ENCODE data around the gene CLINT1. TPM values are rescaled to one million over a fixed set of nuclear protein-coding genes. Genes with fewer than 3 reads are reported as not detected.

The CLINT1 gene
- 100 to 1,000 TPM; 109 to 165 (median 152) TPM for total RNA-seq

DNA sequence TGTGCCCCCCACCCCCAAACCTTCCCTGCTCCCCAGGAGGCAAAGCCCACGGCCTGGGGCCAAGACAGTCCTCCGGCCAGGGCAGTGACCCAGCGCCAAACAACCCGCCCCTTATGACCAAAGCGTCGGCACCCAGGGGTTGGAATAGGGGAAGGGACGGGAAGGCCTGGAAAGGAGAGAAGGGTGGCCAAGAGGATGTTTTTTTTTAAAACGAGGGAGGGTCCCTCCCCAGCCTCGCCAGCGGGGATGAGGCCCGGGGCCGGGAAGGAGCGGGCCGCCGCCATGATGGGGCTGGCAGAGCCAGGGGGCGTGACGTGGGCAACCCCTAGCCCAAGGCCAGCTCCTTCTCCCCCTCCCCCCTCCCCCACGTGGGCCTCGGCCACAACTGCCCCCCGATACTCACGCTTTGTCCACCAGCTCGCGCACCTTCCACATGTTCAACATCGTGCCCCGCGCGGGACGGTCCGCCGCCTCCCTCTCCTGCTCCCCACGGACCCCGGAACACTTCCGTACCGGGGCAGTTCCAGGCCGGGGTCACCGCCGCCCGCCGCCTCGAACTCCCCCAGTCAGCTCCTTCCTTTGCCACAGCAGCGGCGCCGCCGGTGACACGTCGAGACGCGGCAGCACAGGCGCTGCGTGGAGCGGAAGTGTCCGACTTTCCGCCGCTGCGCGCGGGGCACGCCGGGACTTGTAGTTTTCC is at the start of gene CLINT1:
TSS of gene CLINT1 (minus strand) at position 619 of the 700 bp plus-strand sequence. CDS start at position 444, 175 bp downstream.
- H3K9me3 ChIP-seq: no peaks in the 10 kb centered on the region
- TF ChIP-seq, protein P1, sequence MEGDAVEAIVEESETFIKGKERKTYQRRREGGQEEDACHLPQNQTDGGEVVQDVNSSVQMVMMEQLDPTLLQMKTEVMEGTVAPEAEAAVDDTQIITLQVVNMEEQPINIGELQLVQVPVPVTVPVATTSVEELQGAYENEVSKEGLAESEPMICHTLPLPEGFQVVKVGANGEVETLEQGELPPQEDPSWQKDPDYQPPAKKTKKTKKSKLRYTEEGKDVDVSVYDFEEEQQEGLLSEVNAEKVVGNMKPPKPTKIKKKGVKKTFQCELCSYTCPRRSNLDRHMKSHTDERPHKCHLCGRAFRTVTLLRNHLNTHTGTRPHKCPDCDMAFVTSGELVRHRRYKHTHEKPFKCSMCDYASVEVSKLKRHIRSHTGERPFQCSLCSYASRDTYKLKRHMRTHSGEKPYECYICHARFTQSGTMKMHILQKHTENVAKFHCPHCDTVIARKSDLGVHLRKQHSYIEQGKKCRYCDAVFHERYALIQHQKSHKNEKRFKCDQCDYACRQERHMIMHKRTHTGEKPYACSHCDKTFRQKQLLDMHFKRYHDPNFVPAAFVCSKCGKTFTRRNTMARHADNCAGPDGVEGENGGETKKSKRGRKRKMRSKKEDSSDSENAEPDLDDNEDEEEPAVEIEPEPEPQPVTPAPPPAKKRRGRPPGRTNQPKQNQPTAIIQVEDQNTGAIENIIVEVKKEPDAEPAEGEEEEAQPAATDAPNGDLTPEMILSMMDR (IDR thresholded peaks at IDR 0.05): peak in 1 of 6 experiments; percentile 9
- peak in 3 of 4 donors; percentile 16 to 93 (median 67) for TF ChIP-seq POLR2A (IDR thresholded peaks at IDR 0.05)
- intact Hi-C loops (cut with DNase I): loop anchor here (10.0 kb wide), 1 partner anchor 136 kb away; no protein-coding TSS in a partner anchor

GRCh38 chr5:157908459-157908858 is 49.5 kb upstream of the CLINT1 start:
- 88 to 92% methylated on average over 1 of the region's 1 CpG for WGBS, 2 donors

More for the DNA sequence above, at the start of gene CLINT1:
- DNase-seq: peak; percentile 73
- no peaks in the 10 kb centered on the region for H3K27me3 ChIP-seq
- peak within 1 kb of the TSS; percentile 94 to 98 (median 96) for H3K27ac ChIP-seq
- 0 to 1% methylated on average over 6 to 22 of the region's 59 CpGs for WGBS, 2 donors
- peaks cover 7 to 55% (median 26%) of the 10 kb centered on the region in 3 donors for H3K4me1 ChIP-seq
- peak within 1 kb of the TSS; percentile 90 to 99 (median 94) for H3K4me3 ChIP-seq
- no peaks in the 10 kb centered on the region for H3K36me3 ChIP-seq

DNA sequence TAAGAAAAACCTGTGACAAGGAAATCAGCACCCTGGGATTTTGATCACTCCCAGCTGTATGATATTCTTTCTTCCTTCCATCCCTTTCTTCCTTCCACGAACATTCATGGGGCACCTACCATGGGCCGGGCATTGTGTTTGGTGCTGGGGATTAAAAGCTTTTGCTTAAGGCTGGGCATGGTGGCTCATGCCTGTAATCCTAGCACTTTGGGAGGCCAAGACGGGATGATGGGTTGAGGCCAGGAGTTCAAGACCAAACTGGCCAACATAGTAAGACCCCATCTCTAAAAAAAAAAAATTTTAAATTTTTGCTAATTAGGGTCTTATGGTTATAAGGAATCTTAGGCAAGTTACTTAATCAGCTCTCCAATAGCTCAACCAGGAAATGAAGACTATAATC is 48.5 kb upstream of the CLINT1 start:
- no peak for TF ChIP-seq POLR2A (IDR thresholded peaks at IDR 0.05)
- TF ChIP-seq, protein P1 (IDR thresholded peaks at IDR 0.05): no peak
- no peak for DNase-seq
- no peaks in the 10 kb centered on the region for H3K36me3 ChIP-seq
- 41 to 76% methylated on average over 3 of the region's 3 CpGs for WGBS, 2 donors
- peaks cover 4 to 27% (median 7%) of the 10 kb centered on the region in 3 donors for H3K4me1 ChIP-seq
- intact Hi-C loops (cut with DNase I): no loop called here
- H3K4me3 ChIP-seq: no peak overlapping the region
- H3K27me3 ChIP-seq: no peaks in the 10 kb centered on the region
- H3K9me3 ChIP-seq: no peaks in the 10 kb centered on the region
- H3K27ac ChIP-seq: no peak overlapping the region

More at GRCh38 chr5:157908459-157908858, 49.5 kb upstream of the CLINT1 start:
- Histone ChIP-seq H3K27me3 (no peaks in the 10 kb centered on the region), H3K36me3 (no peaks in the 10 kb centered on the region), H3K4me3 (no peak overlapping the region), H3K27ac (no peak overlapping the region), H3K9me3 (no peaks in the 10 kb centered on the region), H3K4me1 (peaks cover under 1 to 26% (median 5%) of the 10 kb centered on the region in 3 donors)
- intact Hi-C loops (cut with DNase I): no loop called here
- TF ChIP-seq, protein P1 (IDR thresholded peaks at IDR 0.05): no peak
- TF ChIP-seq POLR2A (IDR thresholded peaks at IDR 0.05): no peak
- no peak for DNase-seq

GRCh38 chr5:157903117-157903450 is 44.1 kb upstream of the CLINT1 start:
- Histone ChIP-seq H3K4me1 (peaks cover 4 to 34% (median 14%) of the 10 kb centered on the region in 3 donors), H3K27ac (peak overlapping the region in 3 of 4 donors; percentile 50 to 70 (median 62)), H3K36me3 (no peaks in the 10 kb centered on the region), H3K9me3 (no peaks in the 10 kb centered on the region), H3K27me3 (no peaks in the 10 kb centered on the region), H3K4me3 (no peak overlapping the region)
- 38 to 49% methylated on average over 2 of the region's 2 CpGs for WGBS, 2 donors
- TF ChIP-seq POLR2A (IDR thresholded peaks at IDR 0.05): no peak
- TF ChIP-seq, protein P1 (IDR thresholded peaks at IDR 0.05): no peak
- DNase-seq: no peak
- intact Hi-C loops (cut with DNase I): no loop called here

GRCh38 chr5:157902449-157903116 is 43.6 kb upstream of the CLINT1 start:
- Histone ChIP-seq H3K27me3 (no peaks in the 10 kb centered on the region), H3K27ac (peak overlapping the region in 3 of 4 donors; percentile 50 to 70 (median 62)), H3K4me1 (peaks cover 4 to 34% (median 14%) of the 10 kb centered on the region in 3 donors), H3K4me3 (no peak overlapping the region), H3K9me3 (no peaks in the 10 kb centered on the region), H3K36me3 (no peaks in the 10 kb centered on the region)
- intact Hi-C loops (cut with DNase I): no loop called here
- no peak for DNase-seq
- whole genome bisulfite sequencing, 2 donors: 22 to 43% methylated on average over 9 of the region's 9 CpGs
- TF ChIP-seq POLR2A (IDR thresholded peaks at IDR 0.05): no peak
- TF ChIP-seq, protein P1 (IDR thresholded peaks at IDR 0.05): no peak
